ENCODE results near the gene FPGT. TPM values are rescaled to one million over a fixed set of nuclear protein-coding genes. Genes with fewer than 3 reads are reported as not detected.

Gene FPGT
- total and polyA plus RNA-seq, 2 of the 8 experiments (the other 6 are each of a cell fraction or from before 2014, with no cell fraction given), result 1.3 to 4.1 TPM

DNA sequence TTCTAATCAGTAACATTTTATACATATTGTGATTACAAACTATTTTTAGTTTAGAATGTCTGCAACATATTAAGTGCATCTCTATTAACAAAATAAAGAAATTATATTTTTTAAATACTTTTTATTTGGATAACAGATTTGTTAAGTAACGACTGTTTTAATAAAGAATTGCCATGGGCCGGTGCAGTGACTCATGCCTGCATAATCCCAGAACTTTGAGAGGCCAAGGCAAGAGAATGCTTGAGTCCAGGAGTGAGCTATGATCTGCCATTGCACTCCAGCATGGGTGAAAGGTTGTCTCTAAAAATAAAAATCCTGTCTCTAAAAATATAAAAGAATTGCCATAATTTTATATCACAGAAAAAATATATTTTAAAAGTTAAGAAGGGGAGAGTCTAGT lies 4.1 kb upstream of the FPGT start:
- DNase-seq (ENCODE audit: low read depth in 1 of 2, low spot score in 2 of 2) (no peak), FAIRE-seq (no peak)
- Histone ChIP-seq H3K4ac (replicated peaks; ENCODE audit: insufficient read length, low read depth, low read length) (no peak overlapping the region), H4K91ac (replicated peaks; ENCODE audit: insufficient read length, low read length) (no peak overlapping the region), H3K23me2 (ENCODE audit: low read depth, low read length) (peaks cover 3% of the 10 kb centered on the region; the same call in 1 of the 2 replicates), H4K20me1 (replicated peaks in 1 of 2; ENCODE audit: control insufficient read depth in 1 of 2, insufficient read depth in 2 of 2, low read length in 2 of 2) (no peaks in the 10 kb centered on the region), H3K4me2 (ENCODE audit: insufficient read depth in 1 of 2, low read depth in 2 of 2, low read length in 2 of 2) (no peak overlapping the region), H3K79me1 (ENCODE audit: low read depth, low read length) (no peaks in the 10 kb centered on the region), H3K18ac (ENCODE audit: extremely low read depth, low read length) (no peak overlapping the region), H2BK15ac (ENCODE audit: low read length) (no peak overlapping the region), H4K5ac (ENCODE audit: insufficient read length, low read depth, low read length) (no peak overlapping the region), H3K36me3 (ENCODE audit: control insufficient read depth in 2 of 4, insufficient read depth in 4 of 4, low read length in 3 of 4) (no peaks in the 10 kb centered on the region), H3K27me3 (replicated peaks in 1 of 4; ENCODE audit: control insufficient read depth in 3 of 4, extremely low read depth in 1 of 4, insufficient read depth in 3 of 4, low read length in 3 of 4) (no peaks in the 10 kb centered on the region), H3K4me3 (ENCODE audit: extremely low read depth in 1 of 4, insufficient read depth in 2 of 4, low read depth in 3 of 4, low read length in 4 of 4) (no peak overlapping the region), H2AK5ac (ENCODE audit: low read depth, low read length) (no peak overlapping the region), H3K9ac (replicated peaks in 1 of 4; ENCODE audit: extremely low read depth in 1 of 4, low read depth in 3 of 4, low read length in 3 of 4) (no peak overlapping the region), H3K79me2 (ENCODE audit: control insufficient read depth in 1 of 2, insufficient read depth in 2 of 2, low read length in 2 of 2) (no peaks in the 10 kb centered on the region), H3K56ac (replicated peaks; ENCODE audit: insufficient read length, low read depth, low read length) (no peak overlapping the region), H2BK12ac (ENCODE audit: low read depth, low read length) (no peak overlapping the region), H4K8ac (ENCODE audit: extremely low read depth, insufficient read depth, low read length) (no peak overlapping the region), H3K23ac (ENCODE audit: insufficient read length) (no peak overlapping the region), H3K9me3 (ENCODE audit: insufficient read depth in 2 of 2, low read depth in 1 of 2, low read length in 1 of 2) (no peaks in the 10 kb centered on the region), H2BK20ac (ENCODE audit: low read length) (no peak overlapping the region), H2AFZ (ENCODE audit: low read length) (no peak overlapping the region), H3K14ac (ENCODE audit: insufficient read length) (no peak overlapping the region), H2BK5ac (ENCODE audit: low read depth, low read length) (no peak overlapping the region), H3K27ac (ENCODE audit: low read depth, low read length) (no peak overlapping the region), H2BK120ac (replicated peaks; ENCODE audit: low read depth, low read length) (no peak overlapping the region), H3K4me1 (replicated peaks in 1 of 4; ENCODE audit: control insufficient read depth in 3 of 4, insufficient read depth in 4 of 4, low read length in 3 of 4) (no peaks in the 10 kb centered on the region)
- ChIA-PET CTCF (ENCODE audit: partially characterized antibody) (no interaction called here), POLR2A (ENCODE audit: partially characterized antibody) (no interaction called here)
- TF ChIP-seq CBX8 (IDR thresholded peaks at IDR 0.05; ENCODE audit: borderline replicate concordance, low read depth, low read length), result no peak
- WGBS, 2 experiments (ENCODE audit: extremely low coverage in 1 of 2, insufficient coverage in 1 of 2, insufficient read length in 1 of 2, insufficient replicate concordance in 2 of 2, low coverage in 1 of 2, low lambda C conversion rate in 2 of 2, missing lambda C conversion rate in 1 of 2), result 89% methylated on average over 2 of the region's 2 CpGs; no CpG with 5 or more reads in 1 of the 2 experiments

All from H1 (cell line).